ENCODE measurements around the gene CEL.
"Not testable (repeated sequence)": the region's sequence is repeated elsewhere in the genome, so short reads cannot be mapped to it uniquely, and the experiment has no call there.

The CEL gene

DNA sequence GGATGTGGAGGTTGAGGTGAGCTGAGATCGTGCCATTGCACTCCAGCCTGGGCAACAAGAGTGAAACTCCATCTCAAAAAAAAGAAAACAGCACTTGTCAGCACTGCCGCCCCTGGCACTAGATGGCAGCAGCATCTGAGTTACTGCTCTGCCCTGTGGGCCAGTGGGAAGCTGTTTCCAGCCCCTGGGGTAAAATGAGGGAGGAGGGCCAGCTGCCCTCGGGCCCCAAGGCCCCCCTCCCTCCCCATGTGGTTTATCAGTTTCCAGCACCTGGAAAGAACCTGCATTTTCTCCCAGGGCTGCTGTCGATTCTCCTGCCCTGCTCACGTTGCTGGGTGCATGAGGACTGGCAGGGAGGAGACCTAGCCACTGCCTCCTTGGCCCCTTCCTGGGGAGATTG lies 13.2 kb upstream of the CEL start:
- no peak for DNase-seq

DNA sequence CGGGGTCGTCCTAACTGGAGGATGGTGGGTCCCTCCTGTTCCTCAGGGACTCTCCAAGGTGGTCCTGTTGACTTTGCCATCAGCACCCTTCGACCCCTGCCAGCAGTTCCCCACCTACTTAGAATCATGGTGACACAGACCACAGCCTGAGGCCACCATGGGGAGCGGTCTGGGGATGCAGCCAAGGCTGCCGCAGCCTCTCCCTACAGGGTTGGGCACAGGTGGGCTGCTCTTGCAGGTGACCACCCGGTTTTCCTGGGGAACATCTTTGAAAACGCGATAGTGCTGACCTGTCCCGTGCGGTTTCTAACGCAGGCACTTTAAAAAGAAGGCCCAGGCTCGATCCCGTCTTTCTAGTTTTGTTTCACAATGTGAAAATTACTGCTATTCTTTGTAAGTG lies 12.7 kb upstream of the CEL start:
- DNase-seq, result no peak

DNA sequence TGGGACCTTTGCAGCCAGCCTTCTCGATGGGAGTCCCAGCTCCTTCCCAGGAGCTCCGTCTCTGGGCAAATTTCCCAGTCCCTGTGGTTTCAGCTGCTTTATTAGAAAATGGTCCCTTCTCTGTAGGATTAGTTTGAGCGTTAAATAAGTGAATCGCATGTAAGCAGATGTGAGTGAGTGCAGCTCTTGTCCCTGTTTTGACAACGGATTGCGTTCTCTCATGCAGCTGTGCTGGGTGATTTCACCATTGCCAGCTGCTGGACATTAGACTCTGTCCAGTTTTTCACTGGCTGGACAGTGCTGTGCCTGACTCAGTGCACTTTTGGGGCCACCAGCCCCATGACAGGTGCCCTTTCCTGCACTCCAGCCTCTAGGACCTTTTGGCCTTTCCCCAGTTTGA lies 11.6 kb upstream of the CEL start:
- DNase-seq, result no peak

DNA sequence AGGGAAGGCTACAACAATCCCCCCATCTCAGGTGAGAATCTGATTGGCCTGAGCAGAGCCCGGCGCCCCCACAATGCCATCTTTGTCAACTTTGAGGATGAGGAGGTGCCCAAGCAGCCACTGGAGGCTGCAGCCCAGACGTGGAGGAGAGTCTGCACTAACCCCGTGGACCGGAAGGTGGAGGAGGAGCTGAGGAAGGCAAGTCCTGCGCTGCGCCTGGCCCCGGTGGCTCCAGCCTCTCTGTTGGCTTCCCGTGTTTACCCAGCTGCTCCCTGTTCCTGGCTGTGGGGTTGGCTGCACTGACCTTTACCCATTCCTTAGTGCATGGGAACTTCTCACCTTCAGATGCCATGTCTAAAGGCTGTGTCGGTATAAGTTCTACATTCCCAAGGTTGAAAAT lies 11.0 kb upstream of the CEL start:
- DNase-seq, result no peak

DNA sequence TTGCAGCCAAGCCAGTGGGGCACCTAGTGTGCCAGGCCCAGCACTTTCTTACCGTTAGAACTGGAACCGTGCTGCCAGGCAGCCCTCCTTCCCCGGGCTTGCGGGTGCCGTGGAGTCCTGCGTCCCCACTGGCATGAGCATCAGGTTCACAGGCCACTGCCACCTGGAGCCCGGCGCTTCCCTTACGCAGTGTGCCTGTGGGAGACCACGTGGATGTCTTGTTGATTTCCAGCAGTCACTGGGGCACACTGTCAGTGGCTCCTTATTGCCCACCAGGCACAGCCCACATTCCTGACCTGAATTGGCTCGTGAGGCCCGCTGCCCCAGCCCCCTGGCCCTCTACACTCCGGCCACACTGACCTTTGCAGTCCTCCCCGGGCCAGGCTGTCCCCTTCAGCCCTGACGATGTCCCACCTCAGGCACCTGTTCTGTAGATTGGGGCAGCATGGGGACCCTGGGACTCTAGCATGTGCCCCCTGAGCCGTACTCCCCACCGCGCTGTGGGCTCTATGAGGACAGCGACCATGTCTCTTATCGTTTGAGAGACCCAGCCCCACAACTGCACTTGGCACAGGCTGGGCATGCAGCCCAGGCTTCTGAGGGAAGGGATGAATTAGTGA lies 10.4 kb upstream of the CEL start:
- no peak for DNase-seq

DNA sequence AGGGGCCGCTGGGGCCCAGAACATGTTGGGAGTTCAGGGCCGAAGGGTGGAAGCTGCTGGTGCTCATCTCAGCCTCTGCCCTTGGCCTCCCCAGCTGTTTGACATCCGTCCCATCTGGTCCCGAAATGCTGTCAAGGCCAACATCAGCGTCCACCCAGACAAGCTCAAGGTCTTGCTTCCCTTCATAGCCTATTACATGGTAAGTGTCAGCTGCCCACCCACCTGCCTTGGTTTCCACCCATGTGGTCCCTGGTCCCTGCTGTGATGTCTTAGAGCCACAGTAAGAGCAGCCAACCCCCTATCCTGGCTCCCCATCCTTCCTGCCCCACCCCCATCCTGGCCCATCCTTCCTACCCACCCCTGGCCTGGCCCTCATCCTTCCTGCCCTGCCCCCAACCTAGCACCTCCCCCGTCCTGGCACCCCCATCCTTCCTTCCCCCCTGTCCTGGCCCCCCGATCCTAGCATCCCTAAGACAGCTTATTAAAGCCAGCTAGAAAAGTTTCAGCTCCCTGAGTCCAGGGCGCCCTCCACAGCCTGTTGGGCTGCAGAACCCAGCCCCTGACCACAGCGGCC lies 9.7 kb upstream of the CEL start:
- no peak for DNase-seq

DNA sequence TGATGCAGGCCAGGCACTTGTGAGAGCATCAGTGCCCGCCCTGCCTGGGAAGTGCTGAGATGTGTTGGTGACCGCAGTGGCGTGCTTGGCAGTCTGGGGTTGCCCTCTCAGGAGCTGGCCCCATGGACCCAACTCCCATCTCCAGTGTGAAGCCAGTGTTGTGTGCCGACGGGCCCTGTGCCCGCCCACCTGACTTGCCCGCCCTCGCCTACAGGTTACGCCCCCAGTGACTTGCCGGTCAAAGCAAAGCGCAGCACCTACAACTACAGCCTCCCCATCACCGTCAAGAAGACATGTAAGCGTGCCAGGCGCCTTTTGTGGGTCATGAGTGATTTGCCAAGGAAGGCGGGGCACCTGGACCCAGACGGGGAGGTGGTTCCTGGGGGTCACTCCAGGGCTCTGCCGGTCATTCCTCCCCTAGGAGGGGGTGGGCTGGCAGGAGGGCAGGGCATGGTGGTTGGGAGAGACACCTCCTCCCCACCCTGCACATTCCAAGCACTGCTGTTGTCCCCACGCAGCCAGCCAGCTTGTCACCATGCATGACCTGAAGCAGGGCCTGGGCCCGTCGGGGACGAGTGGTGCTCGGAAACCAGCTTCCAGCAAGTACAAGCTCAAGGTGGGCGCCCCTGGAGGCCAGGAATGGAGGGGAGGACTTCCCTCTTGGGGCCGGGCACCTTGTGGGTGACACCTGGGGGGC lies 7.4 kb upstream of the CEL start:
- DNase-seq, result no peak

DNA sequence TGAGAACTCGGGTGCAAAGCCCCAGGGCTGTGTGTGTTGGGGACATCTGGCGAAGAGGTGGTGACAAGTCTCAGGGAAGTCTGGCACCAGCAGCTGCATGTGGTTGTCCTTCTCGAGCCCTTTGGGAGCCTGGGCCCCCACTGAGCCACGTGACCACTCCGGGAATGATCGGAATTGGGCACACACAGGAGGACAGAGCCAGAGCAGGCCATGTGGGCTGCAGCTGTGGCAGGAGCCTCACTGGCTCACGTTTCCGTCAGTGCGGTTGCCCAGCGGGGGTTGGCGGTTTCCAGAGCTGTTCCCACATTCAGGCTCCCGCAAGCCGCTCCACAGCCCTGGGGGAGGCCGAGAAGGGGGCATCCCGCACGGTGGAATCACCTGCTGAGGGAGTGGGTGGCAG lies 6.8 kb upstream of the CEL start:
- DNase-seq, result no peak

DNA sequence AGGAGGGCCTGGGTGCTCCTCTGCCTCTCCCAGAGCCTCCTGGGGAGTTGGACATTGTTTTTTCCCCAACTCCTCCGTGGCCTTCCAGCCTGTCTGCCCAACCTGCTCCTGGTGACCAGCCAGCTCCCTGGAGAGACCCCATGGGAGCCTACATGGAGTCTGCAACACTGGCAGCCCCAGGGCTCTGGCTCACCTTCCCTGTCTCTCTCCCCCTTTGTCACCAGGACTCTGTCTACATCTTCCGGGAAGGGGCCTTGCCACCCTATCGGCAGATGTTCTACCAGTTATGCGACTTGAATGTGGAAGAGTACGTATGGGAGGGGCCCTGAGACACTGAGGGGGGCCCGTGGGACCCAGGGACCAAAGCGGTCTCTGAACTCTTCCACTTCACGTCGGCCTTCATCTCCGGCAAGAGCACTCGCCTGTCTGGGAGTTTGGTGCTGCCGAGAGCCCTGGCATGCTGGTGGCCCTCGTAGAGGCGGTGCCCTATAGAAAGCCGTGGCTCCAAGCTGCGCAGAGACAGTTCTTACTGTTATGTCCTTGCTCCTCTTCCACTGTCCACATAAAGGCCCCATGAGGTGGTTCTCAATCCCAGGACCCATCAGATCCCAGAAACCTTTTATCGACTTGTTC lies 5.9 kb upstream of the CEL start:
- DNase-seq, result no peak

DNA sequence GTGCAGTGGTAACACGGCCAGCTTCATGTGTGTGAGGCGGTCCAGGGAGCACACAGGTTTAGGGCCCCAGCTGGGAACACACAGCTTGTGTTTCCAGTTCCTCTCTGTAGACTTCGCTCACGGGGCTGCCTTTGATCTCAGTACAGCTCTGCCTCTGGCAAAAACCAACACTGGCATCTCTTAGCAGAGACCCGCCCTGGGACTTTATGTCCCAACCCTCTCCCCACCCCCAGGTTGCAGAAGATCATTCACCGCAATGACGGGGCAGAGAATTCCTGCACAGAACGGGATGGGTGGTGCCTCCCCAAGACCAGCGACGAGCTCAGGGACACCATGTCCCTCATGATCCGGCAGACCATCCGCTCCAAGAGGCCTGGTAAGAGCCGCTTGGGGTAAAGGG lies 5.2 kb upstream of the CEL start:
- DNase-seq, result no peak

DNA sequence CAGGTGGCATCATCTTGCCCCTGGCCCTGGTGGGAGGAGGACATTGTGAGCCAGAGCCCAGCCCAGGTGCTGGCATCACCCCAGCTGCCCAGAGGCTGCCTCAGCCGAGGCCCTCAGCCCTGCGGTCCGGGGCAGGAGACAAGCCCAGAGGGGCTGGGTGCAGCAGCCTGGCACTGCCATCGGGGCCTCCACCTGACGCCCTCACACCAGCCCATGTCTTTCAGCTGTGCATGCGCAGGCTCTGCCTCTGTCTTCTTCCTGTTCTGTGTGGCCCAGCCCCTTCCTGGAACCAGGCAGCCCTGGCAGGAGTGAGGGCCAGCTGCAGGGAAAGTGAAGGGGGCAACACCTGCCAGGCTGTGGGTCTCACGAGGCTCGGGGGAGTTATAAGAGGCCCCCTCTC lies 4.8 kb upstream of the CEL start:
- DNase-seq, result no peak

DNA sequence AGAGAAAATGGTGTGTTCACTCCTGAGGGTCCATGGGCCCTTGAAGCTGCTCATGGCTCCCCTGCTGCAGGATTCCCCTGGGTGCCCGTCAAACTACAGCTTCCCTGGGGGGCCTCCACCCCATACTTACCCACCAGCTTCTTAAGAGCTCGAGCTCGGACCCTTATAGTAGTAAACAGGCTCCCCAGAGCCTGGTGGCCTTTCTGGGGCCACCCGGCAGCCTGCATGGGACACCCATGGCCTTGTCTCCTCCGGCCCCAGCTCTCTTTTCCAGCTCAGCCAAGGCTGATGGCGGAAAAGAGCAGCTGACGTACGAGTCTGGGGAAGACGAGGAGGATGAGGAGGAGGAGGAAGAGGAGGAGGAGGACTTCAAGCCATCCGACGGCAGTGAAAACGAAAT lies 4.2 kb upstream of the CEL start:
- DNase-seq, result no peak

DNA sequence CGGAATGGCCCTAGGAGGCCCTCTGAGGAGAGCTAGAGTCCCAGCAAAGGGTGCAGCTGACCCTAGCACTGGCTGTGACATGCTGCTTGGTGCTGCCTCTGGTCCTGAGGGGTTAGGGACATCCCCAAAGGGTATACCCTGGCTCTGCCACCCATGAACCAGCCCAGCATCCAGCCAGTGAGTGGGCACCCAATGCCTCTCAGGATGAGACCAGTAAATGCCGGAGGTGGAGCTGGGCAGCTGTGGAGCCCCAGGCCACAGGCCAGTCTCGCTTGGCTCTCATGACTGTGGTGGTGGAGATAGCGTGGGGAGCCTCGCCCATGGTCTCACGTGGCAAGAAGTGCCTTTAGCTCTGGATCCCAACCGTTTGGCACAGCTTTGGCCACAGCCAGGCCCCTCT lies 3.7 kb upstream of the CEL start:
- DNase-seq, result no peak

DNA sequence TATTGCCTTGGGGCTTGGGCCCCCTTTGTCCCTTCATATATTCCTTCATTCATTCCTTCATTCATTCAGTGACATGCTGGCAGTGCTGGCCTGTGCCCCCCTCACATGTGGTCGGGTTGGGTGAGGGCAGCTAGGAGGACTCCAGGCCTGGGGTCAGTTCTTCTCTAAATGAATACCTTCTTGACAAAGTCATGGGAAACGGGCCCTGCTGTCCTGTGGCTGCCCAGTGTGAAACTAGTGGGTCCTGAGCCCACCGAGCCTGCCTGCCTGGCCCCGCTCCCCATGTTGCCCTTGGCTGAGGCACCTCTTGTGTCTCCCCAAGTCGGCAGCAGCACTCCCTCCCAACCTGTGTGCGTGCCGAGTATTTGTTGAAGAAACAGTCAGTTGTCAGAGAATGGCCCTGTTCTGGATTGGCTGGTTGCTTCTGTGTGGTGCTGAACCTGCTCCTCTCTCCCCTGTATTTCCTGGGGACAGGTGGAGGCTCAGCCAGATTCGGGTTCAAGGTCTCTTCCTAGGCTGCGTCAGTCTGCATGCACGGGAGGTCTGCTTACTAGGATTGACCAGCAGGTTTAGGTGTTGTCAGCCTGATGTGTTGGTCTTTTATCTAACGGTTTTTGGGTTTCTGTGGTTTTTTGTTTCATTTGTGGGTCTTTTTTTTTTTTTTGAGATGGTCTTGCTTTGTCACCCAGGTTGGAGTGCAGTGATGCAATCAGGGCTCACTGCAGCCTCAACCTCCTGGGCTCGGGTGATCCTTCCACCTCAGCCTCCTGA lies 3.0 kb upstream of the CEL start:
- no peak for DNase-seq

DNA sequence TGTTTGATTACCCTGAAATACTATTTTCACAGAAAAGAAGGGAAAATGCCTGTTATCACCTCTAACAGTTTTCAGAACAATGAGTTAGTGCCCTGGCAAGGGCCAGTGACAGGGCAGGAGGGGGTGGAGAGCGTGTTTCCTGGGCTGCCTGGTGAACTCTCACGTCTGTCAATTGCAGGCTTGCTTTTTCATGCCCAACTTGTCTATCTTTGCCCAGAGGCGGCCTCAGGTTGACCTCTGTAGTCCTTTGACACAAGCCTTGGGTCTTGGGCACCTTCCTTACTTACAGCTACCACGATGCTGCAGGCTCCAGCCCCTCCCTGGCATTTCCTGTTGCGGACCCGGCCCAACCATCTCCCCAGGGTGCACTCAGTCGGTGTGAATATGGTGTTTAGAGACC lies 2.2 kb upstream of the CEL start:
- no peak for DNase-seq

DNA sequence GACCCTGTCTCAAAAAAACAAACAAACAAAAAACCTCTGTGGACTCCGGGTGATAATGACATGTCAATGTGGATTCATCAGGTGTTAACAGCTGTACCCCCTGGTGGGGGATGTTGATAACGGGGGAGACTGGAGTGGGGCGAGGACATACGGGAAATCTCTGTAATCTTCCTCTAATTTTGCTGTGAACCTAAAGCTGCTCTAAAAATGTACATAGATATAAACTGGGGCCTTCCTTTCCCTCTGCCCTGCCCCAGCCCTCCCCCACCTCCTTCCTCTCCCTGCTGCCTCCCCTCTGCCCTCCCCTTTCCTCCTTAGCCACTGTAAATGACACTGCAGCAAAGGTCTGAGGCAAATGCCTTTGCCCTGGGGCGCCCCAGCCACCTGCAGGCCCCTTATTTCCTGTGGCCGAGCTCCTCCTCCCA lies 1.4 kb upstream of the CEL start:
- no peak for DNase-seq

DNA sequence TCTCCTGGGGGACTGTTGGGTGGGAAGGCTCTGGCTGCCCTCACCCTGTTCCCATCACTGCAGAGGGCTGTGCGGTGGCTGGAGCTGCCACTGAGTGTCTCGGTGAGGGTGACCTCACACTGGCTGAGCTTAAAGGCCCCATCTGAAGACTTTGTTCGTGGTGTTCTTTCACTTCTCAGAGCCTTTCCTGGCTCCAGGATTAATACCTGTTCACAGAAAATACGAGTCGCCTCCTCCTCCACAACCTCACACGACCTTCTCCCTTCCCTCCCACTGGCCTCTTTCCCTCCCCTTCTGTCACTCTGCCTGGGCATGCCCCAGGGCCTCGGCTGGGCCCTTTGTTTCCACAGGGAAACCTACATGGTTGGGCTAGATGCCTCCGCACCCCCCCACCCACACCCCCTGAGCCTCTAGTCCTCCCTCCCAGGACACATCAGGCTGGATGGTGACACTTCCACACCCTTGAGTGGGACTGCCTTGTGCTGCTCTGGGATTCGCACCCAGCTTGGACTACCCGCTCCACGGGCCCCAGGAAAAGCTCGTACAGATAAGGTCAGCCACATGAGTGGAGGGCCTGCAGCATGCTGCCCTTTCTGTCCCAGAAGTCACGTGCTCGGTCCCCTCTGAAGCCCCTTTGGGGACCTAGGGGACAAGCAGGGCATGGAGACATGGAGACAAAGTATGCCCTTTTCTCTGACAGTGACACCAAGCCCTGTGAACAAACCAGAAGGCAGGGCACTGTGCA lies 590 bp upstream of the CEL start:
- DNase-seq, result not testable (repeated sequence)

DNA sequence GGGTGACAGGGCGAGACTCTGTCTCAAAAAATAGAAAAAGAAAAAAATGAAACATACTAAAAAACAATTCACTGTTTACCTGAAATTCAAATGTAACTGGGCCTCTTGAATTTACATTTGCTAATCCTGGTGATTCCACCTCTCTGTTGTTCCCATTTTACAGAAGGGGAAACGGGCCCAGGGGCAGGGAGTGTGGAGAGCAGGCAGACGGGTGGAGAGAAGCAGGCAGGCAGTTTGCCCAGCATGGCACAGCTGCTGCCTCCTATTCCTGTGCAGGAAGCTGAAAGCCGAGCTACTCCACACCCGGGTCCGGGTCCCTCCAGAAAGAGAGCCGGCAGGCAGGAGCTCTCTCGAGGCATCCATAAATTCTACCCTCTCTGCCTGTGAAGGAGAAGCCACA lies 788 bp downstream of the CEL start:
- DNase-seq, result not testable (repeated sequence)

DNA sequence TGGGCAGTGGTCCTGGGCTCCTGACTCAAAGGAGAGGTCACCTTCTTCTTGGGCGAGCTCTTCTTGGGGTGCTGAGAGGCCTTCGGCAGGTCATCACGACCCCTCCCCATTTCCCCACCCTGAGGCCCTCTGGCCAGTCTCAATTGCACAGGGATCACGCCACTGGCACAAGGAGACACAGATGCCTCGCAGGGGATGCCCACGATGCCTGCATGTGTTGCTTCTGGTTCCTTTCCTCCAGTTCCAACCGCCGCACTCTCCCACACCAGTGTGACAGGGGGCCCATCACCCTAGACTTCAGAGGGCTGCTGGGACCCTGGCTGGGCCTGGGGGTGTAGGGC lies 1.3 kb downstream of the CEL start:
- DNase-seq, result no peak

DNA sequence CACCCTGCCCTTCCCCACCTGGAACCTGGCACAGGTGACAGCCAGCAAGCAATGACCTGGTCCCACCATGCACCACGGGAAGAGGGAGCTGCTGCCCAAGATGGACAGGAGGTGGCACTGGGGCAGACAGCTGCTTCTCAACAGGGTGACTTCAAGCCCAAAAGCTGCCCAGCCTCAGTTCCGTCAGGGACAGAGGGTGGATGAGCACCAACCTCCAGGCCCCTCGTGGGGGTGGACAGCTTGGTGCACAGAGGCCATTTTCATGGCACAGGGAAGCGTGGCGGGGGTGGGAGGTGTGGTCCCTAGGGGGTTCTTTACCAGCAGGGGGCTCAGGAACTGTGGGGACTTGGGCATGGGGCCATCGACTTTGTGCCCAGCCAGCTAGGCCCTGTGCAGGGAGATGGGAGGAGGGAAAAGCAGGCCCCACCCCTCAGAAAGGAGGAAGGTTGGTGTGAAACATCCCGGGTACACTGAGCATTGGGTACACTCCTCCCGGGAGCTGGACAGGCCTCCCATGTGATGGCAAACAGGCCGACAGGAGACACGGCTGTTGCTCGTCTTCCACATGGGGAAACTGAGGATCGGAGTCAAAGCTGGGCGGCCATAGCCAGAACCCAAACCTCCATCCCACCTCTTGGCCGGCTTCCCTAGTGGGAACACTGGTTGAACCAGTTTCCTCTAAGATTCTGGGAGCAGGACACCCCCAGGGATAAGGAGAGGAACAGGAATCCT lies 1.9 kb downstream of the CEL start:
- DNase-seq, result no peak

DNA sequence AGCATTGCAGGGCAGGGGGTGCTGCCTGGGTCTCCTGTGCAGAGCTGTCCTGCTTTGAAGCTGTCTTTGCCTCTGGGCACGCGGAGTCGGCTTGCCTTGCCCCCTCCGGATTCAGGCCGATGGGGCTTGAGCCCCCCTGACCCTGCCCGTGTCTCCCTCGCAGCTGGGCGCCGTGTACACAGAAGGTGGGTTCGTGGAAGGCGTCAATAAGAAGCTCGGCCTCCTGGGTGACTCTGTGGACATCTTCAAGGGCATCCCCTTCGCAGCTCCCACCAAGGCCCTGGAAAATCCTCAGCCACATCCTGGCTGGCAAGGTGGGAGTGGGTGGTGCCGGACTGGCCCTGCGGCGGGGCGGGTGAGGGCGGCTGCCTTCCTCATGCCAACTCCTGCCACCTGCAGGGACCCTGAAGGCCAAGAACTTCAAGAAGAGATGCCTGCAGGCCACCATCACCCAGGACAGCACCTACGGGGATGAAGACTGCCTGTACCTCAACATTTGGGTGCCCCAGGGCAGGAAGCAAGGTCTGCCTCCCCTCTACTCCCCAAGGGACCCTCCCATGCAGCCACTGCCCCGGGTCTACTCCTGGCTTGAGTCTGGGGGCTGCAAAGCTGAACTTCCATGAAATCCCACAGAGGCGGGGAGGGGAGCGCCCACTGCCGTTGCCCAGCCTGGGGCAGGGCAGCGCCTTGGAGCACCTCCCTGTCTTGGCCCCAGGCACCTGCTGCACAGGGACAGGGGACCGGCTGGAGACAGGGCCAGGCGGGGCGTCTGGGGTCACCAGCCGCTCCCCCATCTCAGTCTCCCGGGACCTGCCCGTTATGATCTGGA lies 2.7 kb downstream of the CEL start:
- no peak for DNase-seq

DNA sequence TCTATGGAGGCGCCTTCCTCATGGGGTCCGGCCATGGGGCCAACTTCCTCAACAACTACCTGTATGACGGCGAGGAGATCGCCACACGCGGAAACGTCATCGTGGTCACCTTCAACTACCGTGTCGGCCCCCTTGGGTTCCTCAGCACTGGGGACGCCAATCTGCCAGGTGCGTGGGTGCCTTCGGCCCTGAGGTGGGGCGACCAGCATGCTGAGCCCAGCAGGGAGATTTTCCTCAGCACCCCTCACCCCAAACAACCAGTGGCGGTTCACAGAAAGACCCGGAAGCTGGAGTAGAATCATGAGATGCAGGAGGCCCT lies 3.2 kb downstream of the CEL start:
- no peak for DNase-seq
